ENCODE data around the gene LHX1.

LHX1 gene

DNA sequence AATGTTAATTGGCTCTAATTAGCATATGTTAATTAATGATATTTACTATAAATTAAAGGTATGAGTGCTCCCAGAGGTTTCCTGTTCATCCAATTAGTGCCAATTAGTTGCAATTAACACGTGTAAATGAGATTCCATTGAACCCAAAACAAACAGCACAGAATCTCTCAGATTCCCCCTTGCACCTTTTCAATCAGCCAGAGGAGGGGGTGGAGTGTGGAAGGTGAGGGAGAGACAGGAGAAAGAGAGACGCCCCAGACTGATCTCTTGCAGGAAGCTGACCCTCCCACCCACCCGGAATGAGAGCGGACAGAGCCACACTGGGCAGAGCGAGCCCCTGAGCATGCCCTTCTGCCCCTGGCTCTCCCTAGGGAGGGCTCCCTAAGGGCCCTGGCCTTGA lies 24.1 kb upstream of the LHX1 start:
- TF ChIP-seq, protein P1, sequence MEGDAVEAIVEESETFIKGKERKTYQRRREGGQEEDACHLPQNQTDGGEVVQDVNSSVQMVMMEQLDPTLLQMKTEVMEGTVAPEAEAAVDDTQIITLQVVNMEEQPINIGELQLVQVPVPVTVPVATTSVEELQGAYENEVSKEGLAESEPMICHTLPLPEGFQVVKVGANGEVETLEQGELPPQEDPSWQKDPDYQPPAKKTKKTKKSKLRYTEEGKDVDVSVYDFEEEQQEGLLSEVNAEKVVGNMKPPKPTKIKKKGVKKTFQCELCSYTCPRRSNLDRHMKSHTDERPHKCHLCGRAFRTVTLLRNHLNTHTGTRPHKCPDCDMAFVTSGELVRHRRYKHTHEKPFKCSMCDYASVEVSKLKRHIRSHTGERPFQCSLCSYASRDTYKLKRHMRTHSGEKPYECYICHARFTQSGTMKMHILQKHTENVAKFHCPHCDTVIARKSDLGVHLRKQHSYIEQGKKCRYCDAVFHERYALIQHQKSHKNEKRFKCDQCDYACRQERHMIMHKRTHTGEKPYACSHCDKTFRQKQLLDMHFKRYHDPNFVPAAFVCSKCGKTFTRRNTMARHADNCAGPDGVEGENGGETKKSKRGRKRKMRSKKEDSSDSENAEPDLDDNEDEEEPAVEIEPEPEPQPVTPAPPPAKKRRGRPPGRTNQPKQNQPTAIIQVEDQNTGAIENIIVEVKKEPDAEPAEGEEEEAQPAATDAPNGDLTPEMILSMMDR (conservative IDR thresholded peaks at IDR 0.05; ENCODE audit: low read length), result no peak
- H3K4me3 ChIP-seq (ENCODE audit: low read length), result no peak overlapping the region
- DNase-seq (ENCODE audit: low read depth), result no peak

DNA sequence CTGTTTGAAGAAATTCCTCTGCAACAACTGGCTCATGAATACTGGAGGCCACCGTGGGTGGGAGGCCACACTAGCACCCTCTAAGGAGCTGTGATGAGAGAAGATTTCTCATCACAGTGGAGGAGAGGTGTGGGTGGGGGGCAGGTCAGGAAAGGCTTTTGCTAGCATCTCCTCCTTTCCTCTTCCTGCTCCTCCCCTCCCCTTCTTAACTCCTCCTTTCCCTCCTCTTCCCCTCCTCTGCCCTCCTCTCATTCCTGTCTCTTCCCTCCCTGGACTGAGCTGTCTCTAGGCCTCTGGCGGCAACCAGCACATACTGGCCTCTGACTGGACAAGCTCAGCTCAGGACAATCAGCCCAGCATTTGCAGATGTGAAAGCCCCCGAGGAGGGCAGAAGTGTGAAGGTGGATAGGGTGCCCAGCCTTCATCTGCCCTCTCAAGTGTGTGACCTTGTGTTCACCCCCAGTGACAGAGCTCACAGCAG lies 19.0 kb upstream of the LHX1 start:
- DNase-seq (ENCODE audit: low read depth), result peak; percentile 22
- TF ChIP-seq, protein P1 (conservative IDR thresholded peaks at IDR 0.05; ENCODE audit: low read length), result no peak
- no peak overlapping the region for H3K4me3 ChIP-seq (ENCODE audit: low read length)

DNA sequence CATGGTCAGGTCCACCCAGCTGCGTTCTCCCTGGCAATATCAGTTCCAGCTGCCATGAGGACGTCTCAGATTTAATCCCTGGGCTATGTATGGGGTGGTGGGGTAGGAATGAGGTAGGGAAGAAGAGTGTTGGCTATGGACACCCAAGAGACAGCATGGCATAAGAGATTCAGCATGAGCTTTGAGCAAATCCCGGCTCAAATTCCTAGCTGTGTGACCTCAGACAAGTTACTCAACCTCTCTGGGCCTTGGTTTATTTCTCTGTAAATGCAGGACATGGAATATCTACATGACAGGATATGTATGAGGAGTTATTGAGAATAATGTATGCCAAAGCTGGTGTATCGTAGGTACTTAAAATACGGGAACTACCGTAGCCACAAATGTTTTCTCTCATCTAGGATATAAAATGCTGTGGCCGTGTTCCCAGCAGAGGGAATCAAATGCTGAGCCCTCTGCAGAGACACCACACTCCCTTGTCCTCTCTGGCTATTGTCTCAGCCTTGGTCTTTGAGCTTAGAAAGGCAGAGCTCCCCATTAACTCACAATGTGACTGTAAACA lies 17.8 kb upstream of the LHX1 start:
- TF ChIP-seq, protein P1 (conservative IDR thresholded peaks at IDR 0.05; ENCODE audit: low read length), result no peak
- H3K4me3 ChIP-seq (ENCODE audit: low read length), result no peak overlapping the region
- no peak for DNase-seq (ENCODE audit: low read depth)

DNA sequence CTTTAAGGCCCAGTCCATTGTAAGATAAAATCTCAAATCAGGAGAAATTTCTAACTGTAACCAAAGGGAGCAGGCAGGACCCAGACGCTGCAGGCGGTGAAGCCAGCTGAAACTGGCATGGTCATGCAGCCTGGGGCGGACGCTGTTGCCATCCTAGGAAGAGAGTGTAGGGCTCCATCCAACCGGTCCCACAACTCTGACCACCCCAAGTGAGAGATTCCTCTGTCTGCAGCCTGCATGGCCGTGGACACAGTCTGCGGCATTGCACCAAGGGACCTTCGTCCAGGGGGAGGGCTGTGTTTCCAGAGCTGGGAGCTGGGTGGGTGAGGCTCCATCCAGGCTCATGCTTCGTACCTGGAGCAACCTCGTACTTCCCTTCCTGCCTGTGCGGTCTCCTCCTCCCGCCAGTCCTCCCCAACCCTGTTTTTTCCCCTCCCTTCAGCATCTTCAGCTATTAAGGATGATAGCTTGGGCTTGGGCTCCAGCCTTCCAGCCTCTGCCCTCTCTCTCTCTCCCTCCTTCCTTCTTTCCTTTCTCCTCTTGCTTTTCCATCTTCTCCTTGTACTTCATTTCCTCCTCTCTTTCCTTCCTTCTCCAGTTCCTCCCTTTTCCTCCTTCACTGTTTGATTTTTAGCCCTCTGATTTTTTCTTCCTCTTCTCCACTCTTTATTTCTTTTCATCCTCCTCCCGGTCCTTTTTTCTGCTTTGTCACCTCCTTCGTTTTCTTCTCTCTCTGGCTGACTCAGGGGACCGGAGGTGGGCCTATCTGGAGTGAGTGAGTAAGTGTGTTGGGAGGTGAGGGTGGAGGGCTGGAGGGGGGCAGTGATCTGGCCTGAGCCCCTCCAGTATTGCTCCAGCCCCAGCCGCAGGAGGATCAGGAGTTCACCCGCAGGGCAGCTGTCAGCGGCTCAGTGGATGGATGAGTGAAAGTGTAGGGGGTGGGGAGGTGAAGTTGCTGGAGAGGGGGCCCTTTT lies 17.0 kb upstream of the LHX1 start:
- TF ChIP-seq, protein P1 (conservative IDR thresholded peaks at IDR 0.05; ENCODE audit: low read length), result no peak
- H3K4me3 ChIP-seq (ENCODE audit: low read length), result no peak overlapping the region
- DNase-seq (ENCODE audit: low read depth), result no peak

DNA sequence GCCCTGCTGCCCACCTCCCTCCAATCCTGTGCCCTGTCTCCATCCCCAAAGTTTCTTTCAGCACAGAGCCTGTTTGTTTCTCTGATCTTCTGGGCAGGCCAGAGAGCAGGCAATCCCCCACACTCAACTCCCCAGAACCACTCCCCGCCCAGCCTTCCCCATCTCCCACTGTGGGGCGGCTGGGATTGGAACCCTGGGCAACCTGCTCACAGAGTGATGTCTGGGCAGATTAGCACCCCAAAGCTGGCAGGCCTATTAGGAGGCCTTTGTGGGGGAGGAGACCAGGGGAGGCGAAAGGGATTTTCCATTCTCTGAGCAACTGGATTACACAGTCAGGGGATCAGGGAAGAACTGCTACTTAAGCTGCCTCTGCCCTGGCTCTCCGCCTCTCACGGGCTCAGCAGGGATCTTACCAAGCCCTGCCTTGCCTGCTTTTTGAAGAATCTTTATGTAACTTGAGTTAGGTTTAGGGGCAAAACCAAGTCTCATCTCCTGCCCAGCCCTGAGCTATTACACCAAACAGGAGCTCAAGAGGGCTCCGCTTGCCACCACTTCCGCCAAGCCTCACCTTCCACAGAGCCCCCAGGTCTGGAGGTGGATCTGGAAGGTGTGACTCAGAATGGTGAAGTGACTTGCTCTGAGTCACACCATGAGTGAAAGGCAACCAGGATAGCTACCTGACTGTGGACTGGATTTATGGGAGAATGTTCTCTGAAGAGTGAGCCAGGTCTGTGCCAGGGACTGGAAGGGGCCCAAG lies 16.0 kb upstream of the LHX1 start:
- TF ChIP-seq, protein P1 (conservative IDR thresholded peaks at IDR 0.05; ENCODE audit: low read length), result no peak
- H3K4me3 ChIP-seq (ENCODE audit: low read length), result no peak overlapping the region
- no peak for DNase-seq (ENCODE audit: low read depth)

DNA sequence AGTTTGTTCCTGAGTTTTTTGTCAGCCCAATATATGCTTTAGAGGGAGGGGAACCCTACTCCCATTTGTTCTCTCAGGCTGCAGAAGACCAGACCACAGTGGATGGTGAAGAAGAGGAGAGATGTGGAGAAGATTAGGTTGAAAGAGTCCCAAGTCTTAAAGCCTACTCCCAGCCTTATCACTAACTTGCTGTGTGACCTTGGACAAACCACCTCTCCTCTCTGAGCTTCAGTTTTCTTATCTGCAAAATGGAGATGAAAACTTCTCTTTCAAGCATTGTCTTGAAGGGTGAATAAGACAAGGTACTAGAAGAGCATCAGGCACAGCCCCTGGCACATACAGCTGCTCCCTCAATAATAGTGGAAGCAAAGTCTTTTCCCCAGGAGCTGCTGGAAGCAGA lies 15.1 kb upstream of the LHX1 start:
- H3K4me3 ChIP-seq (ENCODE audit: low read length), result no peak overlapping the region
- DNase-seq (ENCODE audit: low read depth), result no peak
- TF ChIP-seq, protein P1 (conservative IDR thresholded peaks at IDR 0.05; ENCODE audit: low read length), result no peak
